ENCODE measurements around the gene KNCN. TPM values are rescaled to one million over a fixed set of nuclear protein-coding genes. Genes with fewer than 3 reads are reported as not detected.

Gene KNCN
- total RNA-seq, 5 donors from 2014 or later (not counting 1 experiment from before 2014, with no cell fraction given) = 0.14 TPM; not detected in 4

DNA sequence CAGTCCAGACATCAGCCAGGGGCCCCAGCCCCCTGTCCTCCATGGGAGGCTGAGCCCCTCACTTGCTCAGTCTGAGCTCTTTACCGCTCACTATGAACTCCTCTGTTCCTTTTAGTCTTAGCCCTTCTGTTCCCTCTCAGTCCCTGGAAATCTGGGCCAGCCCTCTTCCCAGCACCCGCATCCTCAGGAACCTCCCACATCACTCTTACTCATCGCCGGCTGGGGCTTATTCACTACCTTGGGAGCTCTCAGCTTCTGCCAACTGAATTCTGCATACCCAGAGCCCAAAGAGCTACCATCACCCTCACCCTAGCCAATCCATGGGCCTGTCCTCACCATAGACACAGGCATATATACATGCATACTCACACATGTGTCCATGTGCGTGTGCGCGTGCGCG lies 11.5 kb downstream of the KNCN start:
- POLR2A ChIA-PET = interaction anchor here in 1 of 2 donors (0.7 kb wide), 1 partner anchor 59 kb away, joined by 4 read pairs; no protein-coding TSS in a partner anchor

DNA sequence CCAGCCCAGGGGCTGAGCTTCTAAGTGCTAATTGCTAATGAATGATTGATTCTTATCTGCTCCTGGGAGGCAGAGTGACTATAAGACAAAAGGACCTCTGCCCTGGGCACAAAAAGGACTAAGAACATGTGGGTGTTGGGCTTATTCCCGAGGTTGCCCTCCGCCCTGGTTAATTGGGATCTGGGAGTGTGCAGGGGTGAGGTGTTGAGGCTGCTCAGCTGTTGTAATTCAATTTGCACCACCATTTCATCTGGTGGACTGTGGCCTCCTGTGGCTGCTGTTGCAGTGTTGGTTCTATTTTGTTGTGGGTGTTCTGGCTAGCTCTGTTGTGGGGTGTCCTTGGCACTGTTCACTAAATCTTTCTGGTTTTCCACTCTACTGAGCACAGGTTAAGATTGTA lies 13.3 kb downstream of the KNCN start:
- ChIA-PET POLR2A (no interaction called here), CTCF (no interaction called here)
- H3K27me3 Mint-ChIP-seq = peaks cover 12 to 31% of the 10 kb centered on the region in 2 donors
- H3K36me3 ChIP-seq (ENCODE audit: control insufficient read depth in 2 of 2, extremely low read depth in 1 of 2, insufficient read depth in 1 of 2, low read length in 1 of 2) = no peaks in the 10 kb centered on the region
- DNase-seq (no peak), ATAC-seq (replicated peaks in 1 of 4) (no peak)
- no peak overlapping the region for H3K4me3 Mint-ChIP-seq
- peaks cover 8 to 30% of the 10 kb centered on the region in 2 experiments for H3K27me3 ChIP-seq (replicated peaks in 1 of 2; ENCODE audit: control insufficient read depth in 2 of 2, extremely low read depth in 1 of 2, insufficient read depth in 2 of 2, low read length in 1 of 2)
- H3K9me3 Mint-ChIP-seq = no peaks in the 10 kb centered on the region
- no peaks in the 10 kb centered on the region for H3K9me3 ChIP-seq
- WGBS (ENCODE audit: insufficient coverage) = 68% methylated on average over 2 of the region's 2 CpGs
- peaks cover 4 to 9% (median 6%) of the 10 kb centered on the region in 3 donors for H3K4me1 Mint-ChIP-seq
- no peak overlapping the region for H3K4me3 ChIP-seq (ENCODE audit: control insufficient read depth in 1 of 2, extremely low read depth in 1 of 2, low read length in 1 of 2)
- peaks cover 0 to 7% of the 10 kb centered on the region in 2 experiments for H3K4me1 ChIP-seq (ENCODE audit: control insufficient read depth in 1 of 2, extremely low read depth in 1 of 2, insufficient read depth in 2 of 2, low read length in 2 of 2)
- no peak overlapping the region for H3K27ac Mint-ChIP-seq
- H3K27ac ChIP-seq (ENCODE audit: low read length) = no peak overlapping the region
- H3K36me3 Mint-ChIP-seq = no peaks in the 10 kb centered on the region

More for the DNA sequence above, 11.5 kb downstream of the KNCN start:
- CTCF ChIA-PET = no interaction called here
- Mint-ChIP-seq H3K4me3 (no peak overlapping the region), H3K4me1 (peaks cover 0 to 6% (median 2%) of the 10 kb centered on the region in 3 donors), H3K9me3 (no peaks in the 10 kb centered on the region), H3K36me3 (no peaks in the 10 kb centered on the region), H3K27ac (no peak overlapping the region), H3K27me3 (peaks cover 25 to 44% of the 10 kb centered on the region in 2 donors)
- 91% methylated on average over 8 of the region's 9 CpGs for WGBS (ENCODE audit: insufficient coverage)
- H3K36me3 ChIP-seq (ENCODE audit: control insufficient read depth in 2 of 2, extremely low read depth in 1 of 2, insufficient read depth in 1 of 2, low read length in 1 of 2) = no peaks in the 10 kb centered on the region
- peaks cover 0 to 4% of the 10 kb centered on the region in 2 experiments for H3K4me1 ChIP-seq (ENCODE audit: control insufficient read depth in 1 of 2, extremely low read depth in 1 of 2, insufficient read depth in 2 of 2, low read length in 2 of 2)
- H3K27me3 ChIP-seq (replicated peaks in 1 of 2; ENCODE audit: control insufficient read depth in 2 of 2, extremely low read depth in 1 of 2, insufficient read depth in 2 of 2, low read length in 1 of 2) = peaks cover 9 to 48% of the 10 kb centered on the region in 2 experiments
- ATAC-seq (replicated peaks in 1 of 4) (no peak), DNase-seq (no peak)
- no peak overlapping the region for H3K27ac ChIP-seq (ENCODE audit: low read length)
- H3K9me3 ChIP-seq = no peaks in the 10 kb centered on the region
- no peak overlapping the region for H3K4me3 ChIP-seq (ENCODE audit: control insufficient read depth in 1 of 2, extremely low read depth in 1 of 2, low read length in 1 of 2)

DNA sequence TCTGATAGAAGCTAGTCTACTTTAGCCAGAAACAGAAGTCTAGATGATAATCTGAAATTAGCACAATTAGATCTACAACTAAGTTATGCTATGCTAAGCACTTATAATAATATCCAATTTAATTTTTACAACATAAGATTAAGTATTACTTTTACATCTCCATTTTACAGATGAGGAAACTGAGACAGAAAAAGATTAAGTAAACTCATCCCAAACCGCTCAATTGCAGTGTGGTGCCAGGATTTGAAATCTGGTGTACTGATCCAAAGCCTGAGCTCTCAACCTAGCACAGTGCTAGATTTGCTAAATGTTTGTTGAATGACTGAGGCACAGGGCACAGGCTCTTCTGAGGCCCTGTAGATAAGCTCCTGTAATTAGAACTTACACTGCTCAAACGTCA lies 13.8 kb downstream of the KNCN start:
- no peak overlapping the region for H3K4me3 Mint-ChIP-seq
- no peak overlapping the region for H3K4me3 ChIP-seq (ENCODE audit: control insufficient read depth in 1 of 2, extremely low read depth in 1 of 2, low read length in 1 of 2)
- no peak overlapping the region for H3K27ac Mint-ChIP-seq
- no peaks in the 10 kb centered on the region for H3K36me3 ChIP-seq (ENCODE audit: control insufficient read depth in 2 of 2, extremely low read depth in 1 of 2, insufficient read depth in 1 of 2, low read length in 1 of 2)
- H3K27ac ChIP-seq (ENCODE audit: low read length) = no peak overlapping the region
- peaks cover 7 to 27% of the 10 kb centered on the region in 2 donors for H3K27me3 Mint-ChIP-seq
- H3K4me1 ChIP-seq (ENCODE audit: control insufficient read depth in 1 of 2, extremely low read depth in 1 of 2, insufficient read depth in 2 of 2, low read length in 2 of 2) = peaks cover 0 to 9% of the 10 kb centered on the region in 2 experiments
- H3K36me3 Mint-ChIP-seq = no peaks in the 10 kb centered on the region
- 60% methylated on average over 2 of the region's 2 CpGs for WGBS (ENCODE audit: insufficient coverage)
- H3K9me3 ChIP-seq = no peaks in the 10 kb centered on the region
- H3K4me1 Mint-ChIP-seq = peaks cover 4 to 10% (median 6%) of the 10 kb centered on the region in 3 donors
- no peaks in the 10 kb centered on the region for H3K9me3 Mint-ChIP-seq
- DNase-seq (no peak), ATAC-seq (replicated peaks in 1 of 4) (no peak)
- H3K27me3 ChIP-seq (replicated peaks in 1 of 2; ENCODE audit: control insufficient read depth in 2 of 2, extremely low read depth in 1 of 2, insufficient read depth in 2 of 2, low read length in 1 of 2) = peaks cover 8 to 25% of the 10 kb centered on the region in 2 experiments
- ChIA-PET CTCF (no interaction called here), POLR2A (no interaction called here)

DNA sequence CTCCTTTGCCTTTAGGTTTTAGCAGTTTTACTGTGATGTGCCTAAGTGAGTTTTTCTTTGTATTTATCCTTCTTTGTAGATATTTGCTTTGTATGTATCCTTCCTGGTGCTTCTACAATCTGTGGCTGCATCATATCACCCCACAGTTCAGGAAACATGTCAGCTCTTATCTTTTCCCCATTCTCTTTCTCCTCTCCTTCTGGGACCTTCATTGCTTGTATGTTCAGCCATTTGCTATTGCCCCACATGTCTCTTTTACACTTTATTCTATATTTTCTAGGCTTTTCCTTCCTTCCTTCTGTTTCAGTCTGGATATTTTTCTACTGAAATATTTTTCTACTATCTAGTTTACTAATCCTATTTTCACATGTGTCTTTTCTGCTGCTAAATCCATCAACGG lies 14.9 kb downstream of the KNCN start:
- Histone ChIP-seq H3K4me3 (ENCODE audit: control insufficient read depth in 1 of 2, extremely low read depth in 1 of 2, low read length in 1 of 2) (no peak overlapping the region), H3K27me3 (replicated peaks in 1 of 2; ENCODE audit: control insufficient read depth in 2 of 2, extremely low read depth in 1 of 2, insufficient read depth in 2 of 2, low read length in 1 of 2) (peaks cover 7 to 28% of the 10 kb centered on the region in 2 experiments), H3K9me3 (no peaks in the 10 kb centered on the region), H3K4me1 (ENCODE audit: control insufficient read depth in 1 of 2, extremely low read depth in 1 of 2, insufficient read depth in 2 of 2, low read length in 2 of 2) (peaks cover 0 to 14% of the 10 kb centered on the region in 2 experiments), H3K36me3 (ENCODE audit: control insufficient read depth in 2 of 2, extremely low read depth in 1 of 2, insufficient read depth in 1 of 2, low read length in 1 of 2) (no peaks in the 10 kb centered on the region), H3K27ac (ENCODE audit: low read length) (no peak overlapping the region)
- ChIA-PET POLR2A (no interaction called here), CTCF (no interaction called here)
- no peaks in the 10 kb centered on the region for H3K9me3 Mint-ChIP-seq
- H3K4me1 Mint-ChIP-seq = peaks cover 4 to 11% (median 6%) of the 10 kb centered on the region in 3 donors
- DNase-seq = no peak
- WGBS (ENCODE audit: insufficient coverage) = no CpG with 5 or more reads among the region's 1 CpG
- H3K4me3 Mint-ChIP-seq = no peak overlapping the region
- no peak for ATAC-seq (replicated peaks in 1 of 4)
- peaks cover 3 to 25% of the 10 kb centered on the region in 2 donors for H3K27me3 Mint-ChIP-seq
- H3K36me3 Mint-ChIP-seq = no peaks in the 10 kb centered on the region
- no peak overlapping the region for H3K27ac Mint-ChIP-seq

DNA sequence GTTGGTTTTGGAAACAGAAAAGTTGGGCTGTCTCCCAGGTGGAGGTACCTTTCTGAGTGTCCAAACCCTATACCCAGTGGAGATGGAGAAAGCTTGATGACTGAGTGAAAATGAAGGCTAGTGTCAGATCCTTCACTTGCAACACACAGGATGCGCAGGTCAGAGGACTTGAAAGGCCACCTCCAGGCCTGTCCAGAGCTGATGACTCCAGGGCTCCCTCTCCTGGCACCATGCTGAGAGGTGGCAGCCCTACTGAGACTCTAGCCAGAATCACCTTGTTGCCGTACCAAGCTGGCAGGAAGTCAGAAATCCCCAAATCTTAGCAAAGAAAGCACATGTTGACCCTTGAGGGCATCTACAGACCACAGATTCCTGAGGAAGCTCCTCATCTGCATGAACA lies 16.4 kb downstream of the KNCN start:
- ATAC-seq (replicated peaks in 1 of 4) (no peak), DNase-seq (peak in 2 of 35 experiments; percentile 7 to 16)
- Mint-ChIP-seq H3K27me3 (peaks cover 0 to 21% of the 10 kb centered on the region in 2 donors), H3K36me3 (no peaks in the 10 kb centered on the region), H3K4me3 (no peak overlapping the region), H3K27ac (no peak overlapping the region), H3K9me3 (no peaks in the 10 kb centered on the region), H3K4me1 (peaks cover 4 to 11% (median 6%) of the 10 kb centered on the region in 3 donors)
- ChIA-PET CTCF (interaction anchor here in 1 of 2 donors (1.4 kb wide), 1 partner anchor 190 kb away, joined by 3 read pairs; no protein-coding TSS in a partner anchor), POLR2A (interaction anchor here in 1 of 2 donors (0.7 kb wide), 1 partner anchor 192 kb away, joined by 3 read pairs; no protein-coding TSS in a partner anchor)
- 30% methylated on average over 2 of the region's 2 CpGs for WGBS (ENCODE audit: insufficient coverage)
- Histone ChIP-seq H3K4me3 (ENCODE audit: control insufficient read depth in 1 of 2, extremely low read depth in 1 of 2, low read length in 1 of 2) (no peak overlapping the region), H3K36me3 (ENCODE audit: control insufficient read depth in 2 of 2, extremely low read depth in 1 of 2, insufficient read depth in 1 of 2, low read length in 1 of 2) (no peaks in the 10 kb centered on the region), H3K9me3 (no peaks in the 10 kb centered on the region), H3K27ac (ENCODE audit: low read length) (no peak overlapping the region), H3K27me3 (replicated peaks in 1 of 2; ENCODE audit: control insufficient read depth in 2 of 2, extremely low read depth in 1 of 2, insufficient read depth in 2 of 2, low read length in 1 of 2) (peaks cover 7 to 27% of the 10 kb centered on the region in 2 experiments), H3K4me1 (ENCODE audit: control insufficient read depth in 1 of 2, extremely low read depth in 1 of 2, insufficient read depth in 2 of 2, low read length in 2 of 2) (peaks cover 0 to 14% of the 10 kb centered on the region in 2 experiments)

DNA sequence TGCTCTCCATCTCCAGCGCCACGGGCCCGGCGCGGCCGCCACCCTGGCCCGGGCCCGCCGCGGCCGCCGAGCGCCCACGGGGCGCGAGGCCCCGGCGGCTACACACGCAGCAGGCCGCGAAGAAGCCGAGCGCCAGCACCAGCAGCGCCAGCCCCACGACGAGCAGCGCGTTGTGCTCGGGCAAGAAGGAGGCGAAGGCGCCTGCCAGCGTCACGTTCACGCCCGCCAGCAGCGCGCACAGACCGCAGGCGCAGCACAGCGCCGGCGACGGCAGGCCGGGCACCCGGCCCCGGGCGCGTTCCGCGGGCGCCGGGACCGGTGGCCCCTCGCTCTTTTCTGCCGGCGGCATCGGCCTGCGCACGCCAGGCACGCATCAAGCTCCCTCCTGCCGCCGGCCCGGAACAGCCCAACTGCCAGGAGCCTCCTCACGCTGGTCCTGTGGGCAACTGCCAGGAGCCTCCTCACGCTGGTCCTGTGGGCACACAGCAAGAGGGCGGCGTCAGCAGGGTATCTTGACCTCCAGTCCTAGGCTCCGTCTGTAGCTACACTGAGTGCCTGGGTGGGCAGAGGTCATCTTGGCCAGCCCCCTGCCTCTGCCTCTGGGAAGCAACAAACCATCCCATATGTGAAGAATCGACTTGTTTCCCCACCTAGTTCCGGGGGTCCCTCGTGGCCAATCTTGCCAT lies 18.1 kb downstream of the KNCN start:
- peak in 34 of 35 experiments; percentile 12 to 70 (median 36) for DNase-seq

More for the DNA sequence above, 18.1 kb downstream of the KNCN start:
- peak; percentile 76 to 82 (median 78) for ATAC-seq (replicated peaks in 1 of 4)
- Mint-ChIP-seq H3K4me1 (peaks cover 4 to 22% (median 6%) of the 10 kb centered on the region in 3 donors), H3K36me3 (no peaks in the 10 kb centered on the region), H3K27ac (peak overlapping the region; percentile 68 to 91), H3K4me3 (peak overlapping the region; percentile 79 to 85 (median 80)), H3K9me3 (no peaks in the 10 kb centered on the region), H3K27me3 (peaks cover 12 to 29% of the 10 kb centered on the region in 2 donors)
- Histone ChIP-seq H3K36me3 (ENCODE audit: control insufficient read depth in 2 of 2, extremely low read depth in 1 of 2, insufficient read depth in 1 of 2, low read length in 1 of 2) (no peaks in the 10 kb centered on the region), H3K4me1 (ENCODE audit: control insufficient read depth in 1 of 2, extremely low read depth in 1 of 2, insufficient read depth in 2 of 2, low read length in 2 of 2) (peaks cover 0 to 14% of the 10 kb centered on the region in 2 experiments), H3K9me3 (no peaks in the 10 kb centered on the region), H3K4me3 (ENCODE audit: control insufficient read depth in 1 of 2, extremely low read depth in 1 of 2, low read length in 1 of 2) (peak overlapping the region; percentile 34 to 41), H3K27ac (ENCODE audit: low read length) (peak overlapping the region; percentile 64), H3K27me3 (replicated peaks in 1 of 2; ENCODE audit: control insufficient read depth in 2 of 2, extremely low read depth in 1 of 2, insufficient read depth in 2 of 2, low read length in 1 of 2) (peaks cover 7 to 31% of the 10 kb centered on the region in 2 experiments)
- ChIA-PET CTCF (interaction anchor here (0.7 to 1.3 kb wide), 8 partner anchors 12 to 1309 kb away, joined by 3 to 6 read pairs (median 3); partner anchors contain the start of gene MKNK1 (in 1 of the 2)), POLR2A (interaction anchor here (0.6 to 0.7 kb wide), 2 partner anchors 48 to 71 kb away, joined by 3 to 4 read pairs; partner anchors contain the start of gene MKNK1 (in 1 of the 2))
- 5% methylated on average over 71 of the region's 71 CpGs for WGBS (ENCODE audit: insufficient coverage)

All from T-cell (primary cell).